GM12892 (cell line): Measurements from ENCODE around the gene GFRAL.

ENCODE experiments used
- POLR2AphosphoS5 ChIP-seq: IDR thresholded peaks from 2 replicates; pipeline ENCODE4 v1.6.1; 2011; ENCODE audit warnings: low read depth, low read length, control low read depth
- TAF1 ChIP-seq: IDR thresholded peaks from 2 replicates; pipeline ENCODE4 v1.6.1; 2011; ENCODE audit warnings: low read depth, mild to moderate bottlenecking, control low read depth, low read length, borderline replicate concordance

- no peak for TF ChIP-seq TAF1
- TF ChIP-seq POLR2AphosphoS5: no peak
Measured at GRCh38 chr6:55443238-55444134, 116.2 kb downstream of the GFRAL start.
